Measurements from ENCODE around the gene MEMO1.
"Not testable (repeated sequence)": the region's sequence is repeated elsewhere in the genome, so short reads cannot be mapped to it uniquely, and the experiment has no call there.

The MEMO1 gene

DNA sequence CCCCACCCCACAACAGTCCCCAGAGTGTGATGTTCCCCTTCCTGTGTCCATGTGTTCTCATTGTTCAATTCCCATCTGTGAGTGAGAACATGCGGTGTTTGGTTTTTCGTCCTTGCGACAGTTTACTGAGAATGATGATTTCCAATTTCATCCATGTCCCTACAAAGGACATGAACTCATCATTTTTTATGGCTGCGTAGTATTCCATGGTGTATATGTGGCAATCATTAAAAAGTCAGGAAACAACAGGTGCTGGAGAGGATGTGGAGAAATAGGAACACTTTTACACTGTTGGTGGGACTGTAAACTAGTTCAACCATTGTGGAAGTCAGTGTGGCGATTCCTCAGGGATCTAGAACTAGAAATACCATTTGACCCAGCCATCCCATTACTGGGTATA is 168.7 kb downstream of the MEMO1 start:
- H3K27me3 Mint-ChIP-seq; H3K27ac Mint-ChIP-seq; intact Hi-C loops (cut with micrococcal nuclease); H3K4me3 Mint-ChIP-seq; H3K4me1 Mint-ChIP-seq (ENCODE audit: low read depth); H3K9me3 Mint-ChIP-seq: not testable (repeated sequence)
- H3K36me3 Mint-ChIP-seq (ENCODE audit: low read depth) = peaks cover 14% of the 10 kb centered on the region

DNA sequence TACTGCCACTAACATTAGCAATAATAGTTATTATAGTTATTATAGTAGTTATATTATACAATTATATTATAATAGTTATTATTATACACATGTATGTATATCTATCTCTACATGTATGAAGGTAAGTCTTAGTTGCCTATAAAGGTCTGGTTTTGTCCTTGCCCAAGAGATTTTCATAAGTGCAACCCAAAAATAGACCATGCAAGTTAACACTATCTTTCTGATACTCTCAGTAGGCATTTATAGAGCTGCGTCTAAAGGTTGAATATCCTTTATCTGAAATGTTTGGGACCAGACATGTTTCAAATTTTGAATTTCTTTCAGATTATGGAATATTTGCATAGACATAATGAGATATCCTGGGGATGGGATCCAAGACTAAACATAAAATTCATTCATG is 175.4 kb downstream of the MEMO1 start:
- intact Hi-C loops (cut with micrococcal nuclease) = no loop called here
- H3K27ac Mint-ChIP-seq = no peak overlapping the region
- H3K36me3 Mint-ChIP-seq (ENCODE audit: low read depth) = no peaks in the 10 kb centered on the region
- peaks cover 16% of the 10 kb centered on the region for H3K9me3 Mint-ChIP-seq
- H3K4me1 Mint-ChIP-seq (ENCODE audit: low read depth) = no peaks in the 10 kb centered on the region
- peaks cover 1% of the 10 kb centered on the region for H3K27me3 Mint-ChIP-seq
- no peak overlapping the region for H3K4me3 Mint-ChIP-seq

DNA sequence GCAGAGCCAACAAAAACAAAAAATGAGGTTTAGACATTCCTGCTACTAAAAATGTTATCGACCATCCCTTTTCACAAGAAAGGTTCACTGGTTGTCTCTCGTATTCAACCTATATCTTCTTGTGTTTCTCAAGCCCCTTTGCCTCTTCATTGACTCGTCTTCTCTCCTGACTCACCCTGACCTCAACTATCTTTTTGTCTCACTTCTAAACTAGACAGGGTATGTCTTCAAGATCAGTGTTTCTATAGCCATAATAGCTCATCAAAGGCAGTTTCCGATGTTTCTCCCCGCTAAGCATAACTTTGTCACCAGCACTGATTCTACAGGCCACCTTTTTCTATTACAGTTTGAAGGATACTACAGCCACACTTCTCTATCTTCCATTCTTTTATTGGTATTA is 178.4 kb downstream of the MEMO1 start:
- Mint-ChIP-seq H3K27ac (no peak overlapping the region), H3K4me1 (ENCODE audit: low read depth) (no peaks in the 10 kb centered on the region), H3K36me3 (ENCODE audit: low read depth) (no peaks in the 10 kb centered on the region), H3K9me3 (peaks cover 47% of the 10 kb centered on the region), H3K27me3 (peaks cover 5% of the 10 kb centered on the region), H3K4me3 (no peak overlapping the region)
- intact Hi-C loops (cut with micrococcal nuclease) = no loop called here

DNA sequence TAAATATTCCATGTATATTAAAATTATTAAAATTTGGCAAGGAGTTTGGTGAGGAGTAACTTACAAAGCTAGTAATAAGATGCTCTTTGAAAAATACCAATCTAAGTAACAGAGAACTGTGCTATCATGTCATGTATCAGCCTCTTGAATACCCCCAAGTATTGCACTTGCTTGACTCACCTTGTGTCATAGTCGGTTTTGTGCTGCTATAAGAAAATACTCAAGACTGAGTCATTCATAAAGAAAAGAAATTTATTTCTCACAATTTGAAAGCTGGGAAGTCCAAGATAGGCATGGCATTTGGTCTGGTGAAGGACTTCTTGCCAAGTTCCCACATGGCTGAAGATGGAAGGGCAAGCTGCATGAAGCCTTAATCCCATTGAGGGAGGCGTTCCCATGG is 179.2 kb downstream of the MEMO1 start:
- Mint-ChIP-seq H3K27me3 (peaks cover 5% of the 10 kb centered on the region), H3K4me3 (no peak overlapping the region), H3K9me3 (peaks cover 54% of the 10 kb centered on the region), H3K27ac (no peak overlapping the region), H3K36me3 (ENCODE audit: low read depth) (no peaks in the 10 kb centered on the region), H3K4me1 (ENCODE audit: low read depth) (no peaks in the 10 kb centered on the region)
- intact Hi-C loops (cut with micrococcal nuclease) = no loop called here

DNA sequence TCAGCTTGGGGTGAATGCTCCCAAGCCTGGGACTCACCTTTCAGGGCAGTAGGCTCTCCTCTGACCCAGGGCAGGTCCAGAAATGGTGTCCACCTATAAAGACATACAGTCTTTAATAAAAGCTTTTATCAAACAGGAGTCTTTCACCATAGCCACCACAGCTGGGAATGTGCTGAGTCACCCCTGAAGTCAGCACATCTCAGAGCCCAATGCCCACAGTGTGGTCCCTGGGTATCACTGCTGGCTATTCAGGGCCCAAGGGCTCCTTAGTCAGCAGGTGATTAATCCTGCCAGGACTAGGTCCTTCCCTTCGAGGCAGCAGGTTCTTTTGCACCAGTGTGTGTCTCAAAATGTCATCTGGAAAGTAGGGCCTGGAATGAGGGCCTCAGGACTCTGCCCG is 181.9 kb downstream of the MEMO1 start:
- no peaks in the 10 kb centered on the region for H3K36me3 Mint-ChIP-seq (ENCODE audit: low read depth)
- no peak overlapping the region for H3K4me3 Mint-ChIP-seq
- intact Hi-C loops (cut with micrococcal nuclease) = no loop called here

DNA sequence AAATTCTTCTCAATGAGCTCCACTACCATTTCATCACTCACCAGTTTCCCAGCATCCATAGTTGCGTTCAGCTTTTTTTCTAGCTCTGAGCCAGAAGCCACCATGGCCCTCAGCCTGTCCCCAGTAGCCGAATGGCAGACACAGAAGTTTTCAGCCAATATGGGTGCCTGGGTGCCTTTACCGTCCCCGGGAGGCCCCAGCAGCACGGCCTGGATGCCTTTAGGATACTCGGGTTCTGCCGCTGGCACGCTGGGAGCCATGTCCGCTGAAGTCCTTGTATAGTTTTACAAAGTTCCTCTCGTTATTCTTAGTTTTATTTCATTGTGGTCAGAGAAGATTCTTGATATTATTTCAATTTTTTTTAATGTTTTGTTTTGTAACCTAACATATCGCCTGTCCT is 187.2 kb downstream of the MEMO1 start:
- Mint-ChIP-seq H3K9me3 (peaks cover 82% of the 10 kb centered on the region), H3K27me3 (peaks cover 4% of the 10 kb centered on the region), H3K4me1 (ENCODE audit: low read depth) (no peaks in the 10 kb centered on the region), H3K27ac (no peak overlapping the region), H3K36me3 (ENCODE audit: low read depth) (no peaks in the 10 kb centered on the region), H3K4me3 (no peak overlapping the region)
- intact Hi-C loops (cut with micrococcal nuclease) = no loop called here

More for the DNA sequence above, 181.9 kb downstream of the MEMO1 start:
- Mint-ChIP-seq H3K9me3 (peaks cover 63% of the 10 kb centered on the region), H3K27me3 (peaks cover 4% of the 10 kb centered on the region), H3K4me1 (ENCODE audit: low read depth) (no peaks in the 10 kb centered on the region), H3K27ac (no peak overlapping the region)

DNA sequence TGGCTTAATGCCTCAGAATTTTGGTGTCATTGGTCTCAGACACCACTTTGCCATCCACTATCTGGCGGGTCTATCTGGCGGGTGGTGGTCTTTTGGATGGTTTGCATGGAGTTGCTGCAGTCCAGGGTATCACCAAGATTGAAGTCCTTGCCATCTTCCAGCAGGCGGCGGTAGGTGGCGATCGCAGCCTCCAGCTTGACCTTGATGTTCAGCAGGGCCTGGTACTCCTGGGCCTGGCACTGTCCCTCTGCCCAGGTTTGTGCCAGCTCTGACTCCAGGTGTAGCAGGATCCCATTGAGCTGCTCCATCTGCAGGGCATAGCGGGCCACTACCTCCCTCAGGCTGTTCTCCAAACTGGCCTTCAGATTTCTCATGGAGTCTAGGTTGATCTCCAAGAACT is 188.2 kb downstream of the MEMO1 start:
- Mint-ChIP-seq H3K4me1 (ENCODE audit: low read depth) (no peaks in the 10 kb centered on the region), H3K4me3 (no peak overlapping the region)
- intact Hi-C loops (cut with micrococcal nuclease) = no loop called here

More for the DNA sequence above, 188.2 kb downstream of the MEMO1 start:
- no peaks in the 10 kb centered on the region for H3K36me3 Mint-ChIP-seq (ENCODE audit: low read depth)
- H3K9me3 Mint-ChIP-seq = peaks cover 76% of the 10 kb centered on the region
- no peak overlapping the region for H3K27ac Mint-ChIP-seq
- no peaks in the 10 kb centered on the region for H3K27me3 Mint-ChIP-seq

Data from dendritic cell treated with granulocyte-macrophage colony-stimulating factor and Interleukin-4, amounts not matched to agents 40 ng/mL and 50 ng/mL, for 4 days (primary cell).